Choroid plexus epithelial cell (primary cell): Measurements from ENCODE around the gene SP5.

Experiments used
- DNase-seq: peaks from one replicate; pipeline ENCODE4 v3.0.0-alpha.2; 2010; ENCODE audit warnings: low read depth
- H3K4me3 ChIP-seq: 2 replicates; pipeline ENCODE4 v1.5.1; 2011; ENCODE audit warnings: low read depth, mild to moderate bottlenecking, control low read depth, low read length, moderate library complexity
- TF ChIP-seq, protein P1 (sequence below): conservative IDR thresholded peaks from 2 replicates; pipeline ENCODE4 v1.5.1; 2011; ENCODE audit warnings: low read depth, mild to moderate bottlenecking, control low read depth, inconsistent platforms, low read length, moderate library complexity

SP5 gene

DNA sequence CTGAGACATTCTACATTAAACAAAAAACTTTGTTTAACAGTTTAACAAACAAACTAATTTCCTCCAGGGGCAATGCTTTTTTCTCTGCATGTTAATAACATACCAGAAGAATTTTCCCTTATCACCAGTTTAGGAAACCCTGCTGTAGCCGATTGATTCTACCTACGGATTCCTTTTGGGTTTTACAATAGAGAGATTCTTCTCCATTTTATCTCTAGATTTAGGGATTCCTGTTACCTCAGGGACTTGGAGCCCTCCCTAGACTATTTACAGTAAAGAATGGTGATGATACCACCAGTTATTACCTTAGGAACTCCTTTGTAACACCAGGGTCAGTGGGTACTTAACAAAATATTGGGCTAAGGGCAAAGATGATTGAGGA is 49.7 kb downstream of the SP5 start:
- no peak overlapping the region for H3K4me3 ChIP-seq
- no peak for DNase-seq
- TF ChIP-seq, protein P1, sequence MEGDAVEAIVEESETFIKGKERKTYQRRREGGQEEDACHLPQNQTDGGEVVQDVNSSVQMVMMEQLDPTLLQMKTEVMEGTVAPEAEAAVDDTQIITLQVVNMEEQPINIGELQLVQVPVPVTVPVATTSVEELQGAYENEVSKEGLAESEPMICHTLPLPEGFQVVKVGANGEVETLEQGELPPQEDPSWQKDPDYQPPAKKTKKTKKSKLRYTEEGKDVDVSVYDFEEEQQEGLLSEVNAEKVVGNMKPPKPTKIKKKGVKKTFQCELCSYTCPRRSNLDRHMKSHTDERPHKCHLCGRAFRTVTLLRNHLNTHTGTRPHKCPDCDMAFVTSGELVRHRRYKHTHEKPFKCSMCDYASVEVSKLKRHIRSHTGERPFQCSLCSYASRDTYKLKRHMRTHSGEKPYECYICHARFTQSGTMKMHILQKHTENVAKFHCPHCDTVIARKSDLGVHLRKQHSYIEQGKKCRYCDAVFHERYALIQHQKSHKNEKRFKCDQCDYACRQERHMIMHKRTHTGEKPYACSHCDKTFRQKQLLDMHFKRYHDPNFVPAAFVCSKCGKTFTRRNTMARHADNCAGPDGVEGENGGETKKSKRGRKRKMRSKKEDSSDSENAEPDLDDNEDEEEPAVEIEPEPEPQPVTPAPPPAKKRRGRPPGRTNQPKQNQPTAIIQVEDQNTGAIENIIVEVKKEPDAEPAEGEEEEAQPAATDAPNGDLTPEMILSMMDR, result no peak

DNA sequence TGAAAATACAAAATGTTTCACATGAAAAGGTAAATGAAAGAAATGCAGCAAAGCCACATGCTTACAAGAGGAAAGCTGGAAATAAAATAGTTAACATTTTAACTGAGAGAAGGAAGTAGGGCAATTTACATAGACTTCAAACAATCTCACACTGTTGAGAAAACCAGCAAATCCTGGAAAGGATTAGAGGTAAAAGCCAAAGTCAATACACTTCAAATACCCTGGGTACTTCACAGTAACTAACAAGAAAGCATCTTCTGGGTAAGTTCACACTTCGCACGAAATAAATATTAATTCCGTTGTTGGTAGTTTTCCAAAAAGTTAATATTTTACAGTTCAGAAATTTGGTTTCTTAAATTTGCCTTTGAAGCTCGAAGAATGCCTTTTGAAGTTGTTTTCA is 51.6 kb downstream of the SP5 start:
- H3K4me3 ChIP-seq, result no peak overlapping the region
- TF ChIP-seq, protein P1, result no peak
- DNase-seq, result no peak
